Measurements from ENCODE around the gene DPY19L2. TPM values are rescaled to one million over a fixed set of nuclear protein-coding genes. Genes with fewer than 3 reads are reported as not detected.
"Not testable (repeated sequence)": the region's sequence is repeated elsewhere in the genome, so short reads cannot be mapped to it uniquely, and the experiment has no call there.

The DPY19L2 gene
- total RNA-seq (4.4 and 5.0 TPM in 2 replicates), polyA plus RNA-seq (1.3 and 5.0 TPM in 2 replicates), polyA minus RNA-seq (ENCODE audit: low replicate concordance) (0.93 and 1.9 TPM in 2 replicates)
- polyA plus RNA-seq (2012): 1.2 and 2.4 TPM in 2 replicates

GRCh38 chr12:63668028-63668799, at the start of gene DPY19L2:
Gene DPY19L2, minus strand, starts transcription at chr12:63668493. Its CDS starts 100 bp downstream, at chr12:63668393.
- Histone ChIP-seq H3K36me3 (ENCODE audit: control insufficient read depth, insufficient read depth, low read length) (no peaks in the 10 kb centered on the region), H3K4me1 (ENCODE audit: control insufficient read depth, extremely low read depth, insufficient read depth, low read length) (no peaks in the 10 kb centered on the region), H4K20me1 (ENCODE audit: control insufficient read depth, extremely low read depth, insufficient read depth, low read length) (no peaks in the 10 kb centered on the region), H3K27ac (ENCODE audit: insufficient read depth, low read length) (peak within 1 kb of the TSS; percentile 61), H3K27me3 (ENCODE audit: control insufficient read depth, insufficient read depth, low read length) (no peaks in the 10 kb centered on the region), H3K9ac (ENCODE audit: insufficient read depth, low read length) (peak within 1 kb of the TSS; percentile 74), H3K4me2 (ENCODE audit: extremely low read depth, insufficient read depth, low read length) (peak within 1 kb of the TSS; percentile 82), H3K9me3 (ENCODE audit: control insufficient read depth, insufficient read depth, low read depth, low read length) (no peaks in the 10 kb centered on the region), H3K79me2 (ENCODE audit: control insufficient read depth, insufficient read depth, low read length) (no peaks in the 10 kb centered on the region), H3K4me3 (replicated peaks in 1 of 4; ENCODE audit: control extremely low read depth in 1 of 4, insufficient read depth in 1 of 4, low read depth in 3 of 4, low read length in 4 of 4) (peak within 1 kb of the TSS; percentile 63 to 82 (median 80)), H2AFZ (ENCODE audit: low read length) (peak within 1 kb of the TSS; percentile 90)
- DNase-seq (ENCODE audit: low read depth in 2 of 2): peak; percentile 77 to 78
- TF ChIP-seq EZH2 (IDR thresholded peaks at IDR 0.05; ENCODE audit: low read length, missing control alignments): no peak
- TF ChIP-seq, protein P1, sequence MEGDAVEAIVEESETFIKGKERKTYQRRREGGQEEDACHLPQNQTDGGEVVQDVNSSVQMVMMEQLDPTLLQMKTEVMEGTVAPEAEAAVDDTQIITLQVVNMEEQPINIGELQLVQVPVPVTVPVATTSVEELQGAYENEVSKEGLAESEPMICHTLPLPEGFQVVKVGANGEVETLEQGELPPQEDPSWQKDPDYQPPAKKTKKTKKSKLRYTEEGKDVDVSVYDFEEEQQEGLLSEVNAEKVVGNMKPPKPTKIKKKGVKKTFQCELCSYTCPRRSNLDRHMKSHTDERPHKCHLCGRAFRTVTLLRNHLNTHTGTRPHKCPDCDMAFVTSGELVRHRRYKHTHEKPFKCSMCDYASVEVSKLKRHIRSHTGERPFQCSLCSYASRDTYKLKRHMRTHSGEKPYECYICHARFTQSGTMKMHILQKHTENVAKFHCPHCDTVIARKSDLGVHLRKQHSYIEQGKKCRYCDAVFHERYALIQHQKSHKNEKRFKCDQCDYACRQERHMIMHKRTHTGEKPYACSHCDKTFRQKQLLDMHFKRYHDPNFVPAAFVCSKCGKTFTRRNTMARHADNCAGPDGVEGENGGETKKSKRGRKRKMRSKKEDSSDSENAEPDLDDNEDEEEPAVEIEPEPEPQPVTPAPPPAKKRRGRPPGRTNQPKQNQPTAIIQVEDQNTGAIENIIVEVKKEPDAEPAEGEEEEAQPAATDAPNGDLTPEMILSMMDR (conservative IDR thresholded peaks at IDR 0.05 in 1 of 2, IDR thresholded peaks at IDR 0.05 in 1 of 2; ENCODE audit: low read depth in 1 of 2, low read length in 2 of 2): no peak

GRCh38 chr12:63716891-63717290, 48.6 kb upstream of the DPY19L2 start:
- not testable (repeated sequence) for H2AFZ ChIP-seq (ENCODE audit: low read length); H3K4me1 ChIP-seq (ENCODE audit: control insufficient read depth, extremely low read depth, insufficient read depth, low read length); DNase-seq (ENCODE audit: low read depth in 2 of 2); H3K79me2 ChIP-seq (ENCODE audit: control insufficient read depth, insufficient read depth, low read length); H4K20me1 ChIP-seq (ENCODE audit: control insufficient read depth, extremely low read depth, insufficient read depth, low read length); H3K4me3 ChIP-seq (replicated peaks in 1 of 4; ENCODE audit: control extremely low read depth in 1 of 4, insufficient read depth in 1 of 4, low read depth in 3 of 4, low read length in 4 of 4); H3K9ac ChIP-seq (ENCODE audit: insufficient read depth, low read length); H3K27me3 ChIP-seq (ENCODE audit: control insufficient read depth, insufficient read depth, low read length); H3K9me3 ChIP-seq (ENCODE audit: control insufficient read depth, insufficient read depth, low read depth, low read length); H3K4me2 ChIP-seq (ENCODE audit: extremely low read depth, insufficient read depth, low read length); H3K36me3 ChIP-seq (ENCODE audit: control insufficient read depth, insufficient read depth, low read length); H3K27ac ChIP-seq (ENCODE audit: insufficient read depth, low read length)

DNA sequence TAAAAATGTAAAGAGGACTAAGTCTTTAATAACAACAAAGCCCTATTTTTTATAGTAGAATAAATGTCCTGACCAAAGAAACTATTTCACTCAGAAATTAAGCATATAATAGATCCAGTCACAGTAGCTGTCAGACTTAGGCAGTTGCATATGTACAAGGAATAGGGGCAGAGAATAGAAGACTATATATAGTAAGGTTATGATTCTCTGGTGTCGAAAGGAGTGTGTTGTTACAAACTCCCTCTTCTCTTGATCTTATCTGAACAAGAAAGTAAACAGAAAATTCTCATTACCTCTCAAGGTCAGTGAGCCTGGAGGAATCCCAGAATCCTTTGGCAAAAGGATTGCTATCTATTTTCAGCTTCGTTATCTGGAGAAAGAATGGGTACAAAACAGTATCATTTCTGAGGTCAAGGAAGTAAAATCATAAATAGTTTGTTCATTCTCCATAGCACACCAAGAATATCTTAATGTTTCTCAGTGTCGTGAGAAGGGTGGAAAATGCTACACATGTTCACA, 46.9 kb upstream of the DPY19L2 start:
- not testable (repeated sequence) for H3K9me3 ChIP-seq (ENCODE audit: control insufficient read depth, insufficient read depth, low read depth, low read length); H3K27ac ChIP-seq (ENCODE audit: insufficient read depth, low read length); H3K4me2 ChIP-seq (ENCODE audit: extremely low read depth, insufficient read depth, low read length); H3K27me3 ChIP-seq (ENCODE audit: control insufficient read depth, insufficient read depth, low read length); H2AFZ ChIP-seq (ENCODE audit: low read length); H3K4me1 ChIP-seq (ENCODE audit: control insufficient read depth, extremely low read depth, insufficient read depth, low read length); H4K20me1 ChIP-seq (ENCODE audit: control insufficient read depth, extremely low read depth, insufficient read depth, low read length); DNase-seq (ENCODE audit: low read depth in 2 of 2); H3K4me3 ChIP-seq (replicated peaks in 1 of 4; ENCODE audit: control extremely low read depth in 1 of 4, insufficient read depth in 1 of 4, low read depth in 3 of 4, low read length in 4 of 4); H3K79me2 ChIP-seq (ENCODE audit: control insufficient read depth, insufficient read depth, low read length); H3K36me3 ChIP-seq (ENCODE audit: control insufficient read depth, insufficient read depth, low read length); H3K9ac ChIP-seq (ENCODE audit: insufficient read depth, low read length)

DNA sequence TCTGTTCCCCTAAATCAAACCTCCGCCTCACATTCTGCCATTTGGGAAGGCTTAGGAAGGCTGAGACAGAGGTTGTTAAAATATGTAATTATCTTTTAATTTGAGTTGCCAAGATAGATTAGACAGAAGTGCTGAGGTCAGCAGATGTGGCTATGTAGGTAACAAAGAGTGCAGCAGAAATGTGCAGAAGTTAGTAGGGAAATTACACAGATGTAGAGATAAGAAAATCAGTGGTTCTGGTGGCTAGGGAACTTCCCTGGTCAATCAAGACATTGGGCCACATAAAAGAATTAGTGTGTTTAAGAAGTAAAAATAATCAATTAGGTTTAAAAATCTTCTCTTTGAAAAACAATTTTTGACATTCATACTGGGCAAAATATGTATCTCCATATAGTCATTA, 46.1 kb upstream of the DPY19L2 start:
- H3K9me3 ChIP-seq (ENCODE audit: control insufficient read depth, insufficient read depth, low read depth, low read length); H3K27me3 ChIP-seq (ENCODE audit: control insufficient read depth, insufficient read depth, low read length); H3K4me2 ChIP-seq (ENCODE audit: extremely low read depth, insufficient read depth, low read length); DNase-seq (ENCODE audit: low read depth in 2 of 2); H3K36me3 ChIP-seq (ENCODE audit: control insufficient read depth, insufficient read depth, low read length); H4K20me1 ChIP-seq (ENCODE audit: control insufficient read depth, extremely low read depth, insufficient read depth, low read length); H3K27ac ChIP-seq (ENCODE audit: insufficient read depth, low read length); H3K79me2 ChIP-seq (ENCODE audit: control insufficient read depth, insufficient read depth, low read length); H3K9ac ChIP-seq (ENCODE audit: insufficient read depth, low read length); H3K4me1 ChIP-seq (ENCODE audit: control insufficient read depth, extremely low read depth, insufficient read depth, low read length); H2AFZ ChIP-seq (ENCODE audit: low read length); H3K4me3 ChIP-seq (replicated peaks in 1 of 4; ENCODE audit: control extremely low read depth in 1 of 4, insufficient read depth in 1 of 4, low read depth in 3 of 4, low read length in 4 of 4): not testable (repeated sequence)

DNA sequence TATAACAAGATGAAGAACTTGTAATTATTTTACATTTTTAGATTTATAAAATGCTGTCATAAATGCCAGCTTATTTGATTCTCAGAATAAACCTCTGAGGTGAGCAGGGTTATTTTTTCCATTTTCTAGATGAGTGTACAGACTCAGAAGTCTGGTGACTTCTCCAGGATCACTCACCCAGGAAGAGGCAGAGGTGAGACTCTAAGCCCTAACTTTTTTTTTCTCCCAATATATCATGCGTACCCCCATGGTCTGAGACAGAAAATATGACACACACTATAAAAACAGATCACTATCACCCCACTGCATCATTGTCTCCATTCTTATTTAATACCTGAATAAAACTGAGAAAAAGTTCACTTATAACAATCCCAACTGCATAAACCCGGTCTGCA, 45.4 kb upstream of the DPY19L2 start:
- H3K9me3 ChIP-seq (ENCODE audit: control insufficient read depth, insufficient read depth, low read depth, low read length); H2AFZ ChIP-seq (ENCODE audit: low read length); H3K36me3 ChIP-seq (ENCODE audit: control insufficient read depth, insufficient read depth, low read length); H3K9ac ChIP-seq (ENCODE audit: insufficient read depth, low read length); H3K27me3 ChIP-seq (ENCODE audit: control insufficient read depth, insufficient read depth, low read length); H3K4me2 ChIP-seq (ENCODE audit: extremely low read depth, insufficient read depth, low read length); H4K20me1 ChIP-seq (ENCODE audit: control insufficient read depth, extremely low read depth, insufficient read depth, low read length); H3K4me1 ChIP-seq (ENCODE audit: control insufficient read depth, extremely low read depth, insufficient read depth, low read length); DNase-seq (ENCODE audit: low read depth in 2 of 2); H3K79me2 ChIP-seq (ENCODE audit: control insufficient read depth, insufficient read depth, low read length); H3K4me3 ChIP-seq (replicated peaks in 1 of 4; ENCODE audit: control extremely low read depth in 1 of 4, insufficient read depth in 1 of 4, low read depth in 3 of 4, low read length in 4 of 4); H3K27ac ChIP-seq (ENCODE audit: insufficient read depth, low read length): not testable (repeated sequence)

All from fibroblast of lung (primary cell).